ENCODE measurements around the gene SLC23A3. TPM values are rescaled to one million over a fixed set of nuclear protein-coding genes. Genes with fewer than 3 reads are reported as not detected.

The SLC23A3 gene
- polyA plus RNA-seq, 6 donors from 2014 or later, result 0.18 to 0.24 TPM; not detected in 4

DNA sequence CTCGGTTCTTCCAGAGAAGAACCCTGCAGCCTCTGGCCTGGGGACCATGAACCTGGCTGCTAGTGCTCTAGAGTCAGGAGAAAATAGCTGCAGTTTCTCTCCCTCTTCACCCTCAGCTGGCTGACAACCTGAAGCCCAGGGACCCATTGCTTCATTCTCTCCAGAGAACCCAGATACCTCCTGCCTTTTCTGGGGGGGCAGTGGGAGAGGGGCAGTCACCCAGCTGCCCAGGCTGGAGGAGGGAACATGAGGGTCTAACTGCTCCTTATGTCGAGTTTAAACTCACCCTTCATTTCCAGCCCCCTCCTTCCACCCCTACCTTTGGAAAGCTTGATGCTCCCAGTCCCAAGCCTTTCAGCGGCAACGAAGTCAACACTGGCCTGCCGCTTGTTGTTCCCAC is 29.1 kb upstream of the SLC23A3 start:
- ATAC-seq (ENCODE audit: low read depth in 2 of 2) (no peak), DNase-seq (no peak)
- H3K27me3 Mint-ChIP-seq, result peaks cover 5 to 19% (median 17%) of the 10 kb centered on the region in 3 donors
- H3K36me3 Mint-ChIP-seq, result no peaks in the 10 kb centered on the region
- no peak overlapping the region for H3K27ac Mint-ChIP-seq
- no peaks in the 10 kb centered on the region for H3K9me3 Mint-ChIP-seq
- H3K4me1 Mint-ChIP-seq, result peaks cover 0 to 3% (median 0%) of the 10 kb centered on the region in 3 donors
- H3K4me3 Mint-ChIP-seq, result no peak overlapping the region

DNA sequence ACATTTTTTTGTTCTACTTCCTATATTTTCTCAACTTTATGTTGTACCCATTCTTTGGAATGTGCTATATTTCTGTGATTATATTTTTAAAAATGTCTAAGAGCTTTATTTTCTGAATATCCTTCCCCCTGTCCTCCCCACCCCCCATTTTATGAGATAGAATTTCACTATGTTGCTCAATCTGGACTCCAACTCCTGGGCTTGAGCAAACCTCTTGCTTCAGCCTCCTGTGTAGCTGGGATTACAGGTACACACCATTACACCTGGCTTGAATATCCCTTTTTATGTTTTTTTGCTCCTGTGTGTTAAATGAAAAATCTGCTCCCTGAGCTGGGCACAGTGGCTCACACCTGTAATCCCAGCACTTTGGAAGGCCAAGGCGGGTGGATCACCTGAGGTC is 27.6 kb upstream of the SLC23A3 start:
- H3K27me3 Mint-ChIP-seq, result peaks cover 5 to 19% (median 17%) of the 10 kb centered on the region in 3 donors
- H3K4me3 Mint-ChIP-seq, result no peak overlapping the region
- DNase-seq (no peak), ATAC-seq (ENCODE audit: low read depth in 2 of 2) (no peak)
- H3K27ac Mint-ChIP-seq, result no peak overlapping the region
- no peaks in the 10 kb centered on the region for H3K9me3 Mint-ChIP-seq
- peaks cover 0 to 3% (median 0%) of the 10 kb centered on the region in 3 donors for H3K4me1 Mint-ChIP-seq
- H3K36me3 Mint-ChIP-seq, result no peaks in the 10 kb centered on the region

DNA sequence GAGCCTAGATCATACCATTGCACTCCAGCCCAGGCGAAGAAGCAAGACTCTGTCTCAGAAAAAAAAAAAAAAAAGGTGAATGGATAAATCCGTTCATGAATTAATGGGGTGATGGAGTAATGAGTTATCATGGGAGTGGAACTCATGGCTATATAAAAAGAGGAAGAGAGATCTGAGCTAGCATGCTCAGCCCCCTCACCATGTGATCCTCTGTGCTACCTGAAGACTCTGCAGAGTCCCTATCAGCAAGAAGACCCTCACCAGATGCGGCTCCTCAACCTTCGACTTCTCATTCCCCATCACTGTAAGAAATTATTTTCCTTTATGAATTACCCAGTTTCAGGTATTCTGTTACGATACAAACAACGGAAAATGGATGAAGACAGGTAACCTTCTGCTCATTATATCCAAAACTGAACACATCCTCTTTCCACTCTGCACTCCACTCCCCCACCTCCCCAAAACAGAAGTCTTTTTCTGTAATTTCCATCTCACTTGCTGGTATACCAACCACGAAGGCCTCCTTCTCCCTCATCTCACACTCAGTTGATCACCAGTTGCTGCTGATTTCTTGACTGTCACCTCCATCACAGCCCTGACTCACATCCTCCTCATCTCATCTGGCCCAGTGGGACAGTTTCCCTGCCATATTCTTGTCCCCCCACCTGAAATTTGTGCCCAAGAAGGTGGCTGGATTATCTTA is 17.1 kb upstream of the SLC23A3 start:
- H3K4me1 Mint-ChIP-seq, result peaks cover 11 to 21% (median 13%) of the 10 kb centered on the region in 3 donors
- H3K27me3 Mint-ChIP-seq, result no peaks in the 10 kb centered on the region
- H3K36me3 Mint-ChIP-seq, result peaks cover 0 to 5% of the 10 kb centered on the region in 2 donors
- DNase-seq (no peak), ATAC-seq (ENCODE audit: low read depth in 2 of 2) (peak; percentile 58 to 79)
- H3K27ac Mint-ChIP-seq, result peak overlapping the region; percentile 18 to 91 (median 56)
- H3K9me3 Mint-ChIP-seq, result no peaks in the 10 kb centered on the region
- H3K4me3 Mint-ChIP-seq, result peak overlapping the region in 1 of 8 donors; percentile 53

DNA sequence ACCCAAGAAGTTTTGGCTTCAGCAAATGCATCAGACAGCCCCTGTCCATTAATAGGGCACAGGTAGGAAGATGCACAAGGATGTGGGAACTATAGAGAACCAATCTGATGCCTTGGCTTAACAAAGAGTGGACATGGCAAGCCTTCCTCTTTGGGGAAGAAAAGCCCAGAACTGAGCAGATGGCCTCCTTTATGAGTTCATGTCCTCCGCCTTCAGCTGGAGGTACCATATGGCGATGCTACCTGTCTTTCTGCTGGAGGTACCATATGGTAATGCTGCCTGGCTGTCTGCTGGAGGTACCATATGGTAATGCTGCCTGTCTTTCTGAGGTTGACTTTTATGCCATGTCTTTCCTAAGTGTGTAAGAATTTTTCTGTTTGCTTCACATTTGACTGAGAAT is 14.3 kb upstream of the SLC23A3 start:
- Mint-ChIP-seq H3K36me3 (peaks cover 10 to 15% of the 10 kb centered on the region in 2 donors), H3K27me3 (no peaks in the 10 kb centered on the region), H3K4me1 (peaks cover 26 to 32% (median 26%) of the 10 kb centered on the region in 3 donors), H3K27ac (peak overlapping the region in 4 of 6 donors; percentile 5 to 79 (median 42)), H3K9me3 (no peaks in the 10 kb centered on the region), H3K4me3 (peak overlapping the region in 1 of 8 donors; percentile 33)
- DNase-seq (no peak), ATAC-seq (ENCODE audit: low read depth in 2 of 2) (no peak)

DNA sequence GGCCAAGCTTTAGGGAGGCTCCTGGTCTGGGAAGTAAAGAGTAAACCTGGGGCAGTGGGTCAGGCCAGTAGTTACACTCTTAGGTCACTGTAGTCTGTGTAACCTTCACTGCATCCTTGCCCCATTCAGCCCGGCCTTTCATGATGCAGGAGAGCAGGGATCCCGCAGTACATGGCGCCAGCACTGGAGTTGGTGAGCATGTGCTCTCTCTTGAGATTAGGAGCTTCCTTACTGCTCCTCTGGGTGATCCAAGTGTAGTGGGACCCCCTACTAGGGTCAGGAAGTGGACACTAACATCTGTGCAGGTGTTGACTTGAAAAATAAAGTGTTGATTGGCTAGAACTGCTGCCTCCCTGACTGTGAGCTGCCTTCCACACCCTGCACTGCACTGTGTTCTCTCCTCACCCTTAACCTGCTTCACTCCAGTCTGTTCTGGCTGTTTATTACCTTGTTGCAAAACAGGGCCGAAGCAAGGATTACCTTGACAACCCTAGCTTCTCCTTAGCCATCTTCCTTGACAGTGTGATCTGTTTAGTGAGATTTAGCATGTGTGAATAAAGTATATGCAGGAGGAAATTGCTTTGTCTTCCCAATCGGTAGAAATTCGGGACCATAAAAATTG is 13.4 kb upstream of the SLC23A3 start:
- Mint-ChIP-seq H3K4me1 (peaks cover 31 to 38% (median 32%) of the 10 kb centered on the region in 3 donors), H3K27me3 (no peaks in the 10 kb centered on the region), H3K36me3 (peaks cover 10 to 15% of the 10 kb centered on the region in 2 donors), H3K27ac (peak overlapping the region in 3 of 6 donors; percentile 9 to 71 (median 32)), H3K4me3 (peak overlapping the region in 1 of 8 donors; percentile 12), H3K9me3 (no peaks in the 10 kb centered on the region)
- DNase-seq (no peak), ATAC-seq (ENCODE audit: low read depth in 2 of 2) (no peak)

DNA sequence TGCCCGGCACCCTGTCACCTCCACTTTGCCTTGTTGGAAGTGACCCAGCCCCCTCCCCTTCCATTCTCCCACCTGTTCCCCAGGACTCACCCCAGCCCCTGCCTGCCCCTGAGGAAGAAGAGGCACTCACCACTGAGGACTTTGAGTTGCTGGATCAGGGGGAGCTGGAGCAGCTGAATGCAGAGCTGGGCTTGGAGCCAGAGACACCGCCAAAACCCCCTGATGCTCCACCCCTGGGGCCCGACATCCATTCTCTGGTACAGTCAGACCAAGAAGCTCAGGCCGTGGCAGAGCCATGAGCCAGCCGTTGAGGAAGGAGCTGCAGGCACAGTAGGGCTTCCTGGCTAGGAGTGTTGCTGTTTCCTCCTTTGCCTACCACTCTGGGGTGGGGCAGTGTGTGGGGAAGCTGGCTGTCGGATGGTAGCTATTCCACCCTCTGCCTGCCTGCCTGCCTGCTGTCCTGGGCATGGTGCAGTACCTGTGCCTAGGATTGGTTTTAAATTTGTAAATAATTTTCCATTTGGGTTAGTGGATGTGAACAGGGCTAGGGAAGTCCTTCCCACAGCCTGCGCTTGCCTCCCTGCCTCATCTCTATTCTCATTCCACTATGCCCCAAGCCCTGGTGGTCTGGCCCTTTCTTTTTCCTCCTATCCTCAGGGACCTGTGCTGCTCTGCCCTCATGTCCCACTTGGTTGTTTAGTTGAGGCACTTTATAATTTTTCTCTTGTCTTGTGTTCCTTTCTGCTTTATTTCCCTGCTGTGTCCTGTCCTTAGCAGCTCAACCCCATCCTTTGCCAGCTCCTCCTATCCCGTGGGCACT is 12.7 kb upstream of the SLC23A3 start:
- H3K4me3 Mint-ChIP-seq, result peak overlapping the region in 1 of 8 donors; percentile 12
- no peaks in the 10 kb centered on the region for H3K27me3 Mint-ChIP-seq
- peak overlapping the region in 2 of 6 donors; percentile 9 to 71 for H3K27ac Mint-ChIP-seq
- no peaks in the 10 kb centered on the region for H3K9me3 Mint-ChIP-seq
- DNase-seq, result no peak
- peaks cover 33 to 40% (median 36%) of the 10 kb centered on the region in 3 donors for H3K4me1 Mint-ChIP-seq
- peaks cover 10 to 15% of the 10 kb centered on the region in 2 donors for H3K36me3 Mint-ChIP-seq
- no peak for ATAC-seq (ENCODE audit: low read depth in 2 of 2)

DNA sequence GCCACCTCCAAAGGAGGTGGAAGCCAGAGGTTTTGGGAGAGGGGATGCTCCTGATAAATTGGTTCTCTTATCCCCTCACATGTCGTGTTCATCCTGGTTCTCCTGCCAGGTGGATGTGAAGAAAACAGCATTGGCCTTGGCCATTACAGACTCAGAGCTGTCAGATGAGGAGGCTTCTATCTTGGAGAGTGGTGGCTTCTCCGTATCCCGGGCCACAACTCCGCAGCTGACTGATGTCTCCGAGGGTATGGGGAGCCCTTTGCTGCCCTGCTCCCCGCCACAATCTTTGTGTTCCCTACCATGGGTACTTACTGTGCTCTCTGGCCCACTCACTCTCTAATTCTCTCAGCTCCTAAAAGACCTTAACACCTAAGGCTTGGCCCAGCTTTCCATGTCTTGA is 11.7 kb upstream of the SLC23A3 start:
- ATAC-seq (ENCODE audit: low read depth in 2 of 2) (no peak), DNase-seq (no peak)
- H3K36me3 Mint-ChIP-seq, result peaks cover 10 to 15% of the 10 kb centered on the region in 2 donors
- peak overlapping the region in 1 of 6 donors; percentile 85 for H3K27ac Mint-ChIP-seq
- H3K4me3 Mint-ChIP-seq, result peak overlapping the region in 2 of 8 donors; percentile 5 to 73
- H3K9me3 Mint-ChIP-seq, result no peaks in the 10 kb centered on the region
- peaks cover 32 to 36% (median 32%) of the 10 kb centered on the region in 3 donors for H3K4me1 Mint-ChIP-seq
- H3K27me3 Mint-ChIP-seq, result no peaks in the 10 kb centered on the region

DNA sequence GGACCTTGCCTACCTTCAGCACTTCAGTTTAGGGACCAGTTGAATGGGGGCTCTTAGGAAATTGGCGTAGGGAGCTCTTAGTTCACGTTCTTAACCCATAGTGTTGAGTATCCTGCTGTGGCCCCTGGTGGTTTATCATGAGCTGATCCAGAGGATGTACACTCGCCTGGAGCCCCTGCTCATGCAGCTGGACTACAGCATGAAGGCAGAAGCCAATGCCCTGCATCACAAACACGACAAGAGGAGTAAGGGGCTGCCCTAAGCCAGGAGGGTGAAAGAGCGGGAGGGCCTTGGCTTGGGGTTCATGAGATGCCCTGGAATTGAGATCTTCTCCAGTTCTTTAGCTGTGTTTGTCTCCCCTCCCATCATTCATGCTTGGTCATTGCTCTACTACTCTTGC is 11.1 kb upstream of the SLC23A3 start:
- no peaks in the 10 kb centered on the region for H3K9me3 Mint-ChIP-seq
- peaks cover 31 to 38% (median 35%) of the 10 kb centered on the region in 3 donors for H3K4me1 Mint-ChIP-seq
- no peaks in the 10 kb centered on the region for H3K27me3 Mint-ChIP-seq
- ATAC-seq (ENCODE audit: low read depth in 2 of 2) (no peak), DNase-seq (no peak)
- peaks cover 10 to 15% of the 10 kb centered on the region in 2 donors for H3K36me3 Mint-ChIP-seq
- peak overlapping the region in 3 of 8 donors; percentile 17 to 99 (median 62) for H3K4me3 Mint-ChIP-seq
- peak overlapping the region in 3 of 6 donors; percentile 21 to 83 (median 49) for H3K27ac Mint-ChIP-seq

DNA sequence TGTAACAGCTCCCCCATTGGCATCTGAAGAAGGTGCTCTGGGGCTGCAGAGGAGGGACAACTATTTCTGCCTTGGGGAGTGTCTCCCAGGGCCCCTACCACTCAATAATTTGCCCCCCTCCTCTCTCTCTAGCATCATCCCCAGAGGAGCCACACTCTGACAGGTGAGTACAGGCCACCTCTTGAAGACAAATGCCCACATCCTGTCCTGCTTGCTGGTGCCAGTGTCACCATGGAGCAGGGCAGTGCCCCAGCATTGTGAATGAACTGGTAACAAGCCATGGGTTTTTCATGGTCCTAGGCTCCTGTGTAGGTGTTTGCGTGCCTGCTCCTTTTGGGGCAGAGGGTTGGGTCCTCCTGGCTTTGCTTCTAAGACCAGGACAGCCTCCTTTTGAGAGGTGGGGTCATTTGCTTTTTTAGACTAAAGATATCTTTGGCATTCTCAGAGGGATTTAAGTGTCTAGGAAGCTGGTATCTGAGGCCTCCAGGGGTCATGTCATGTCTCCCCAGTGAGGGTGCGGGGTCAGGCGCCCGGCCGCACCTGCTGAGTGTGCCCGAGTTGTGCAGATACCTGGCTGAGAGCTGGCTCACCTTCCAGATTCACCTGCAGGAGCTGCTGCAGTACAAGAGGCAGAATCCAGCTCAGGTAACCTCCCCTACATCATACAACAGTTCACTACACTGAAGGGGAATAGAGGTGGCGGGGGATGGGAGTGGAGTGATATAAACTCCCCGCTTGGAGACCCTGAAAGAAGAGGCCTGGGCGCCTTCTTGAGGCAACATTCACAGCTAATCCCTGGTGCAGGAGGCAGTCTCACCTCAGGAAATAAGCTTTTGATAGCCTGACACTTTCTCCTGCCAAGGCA is 10.0 kb upstream of the SLC23A3 start:
- Mint-ChIP-seq H3K27ac (peak overlapping the region in 3 of 6 donors; percentile 34 to 67 (median 53)), H3K4me1 (peaks cover 33 to 49% (median 39%) of the 10 kb centered on the region in 3 donors), H3K36me3 (peaks cover 10 to 15% of the 10 kb centered on the region in 2 donors), H3K4me3 (peak overlapping the region in 7 of 8 donors; percentile 41 to 99 (median 93)), H3K27me3 (no peaks in the 10 kb centered on the region), H3K9me3 (no peaks in the 10 kb centered on the region)
- no peak for ATAC-seq (ENCODE audit: low read depth in 2 of 2)
- DNase-seq, result no peak

DNA sequence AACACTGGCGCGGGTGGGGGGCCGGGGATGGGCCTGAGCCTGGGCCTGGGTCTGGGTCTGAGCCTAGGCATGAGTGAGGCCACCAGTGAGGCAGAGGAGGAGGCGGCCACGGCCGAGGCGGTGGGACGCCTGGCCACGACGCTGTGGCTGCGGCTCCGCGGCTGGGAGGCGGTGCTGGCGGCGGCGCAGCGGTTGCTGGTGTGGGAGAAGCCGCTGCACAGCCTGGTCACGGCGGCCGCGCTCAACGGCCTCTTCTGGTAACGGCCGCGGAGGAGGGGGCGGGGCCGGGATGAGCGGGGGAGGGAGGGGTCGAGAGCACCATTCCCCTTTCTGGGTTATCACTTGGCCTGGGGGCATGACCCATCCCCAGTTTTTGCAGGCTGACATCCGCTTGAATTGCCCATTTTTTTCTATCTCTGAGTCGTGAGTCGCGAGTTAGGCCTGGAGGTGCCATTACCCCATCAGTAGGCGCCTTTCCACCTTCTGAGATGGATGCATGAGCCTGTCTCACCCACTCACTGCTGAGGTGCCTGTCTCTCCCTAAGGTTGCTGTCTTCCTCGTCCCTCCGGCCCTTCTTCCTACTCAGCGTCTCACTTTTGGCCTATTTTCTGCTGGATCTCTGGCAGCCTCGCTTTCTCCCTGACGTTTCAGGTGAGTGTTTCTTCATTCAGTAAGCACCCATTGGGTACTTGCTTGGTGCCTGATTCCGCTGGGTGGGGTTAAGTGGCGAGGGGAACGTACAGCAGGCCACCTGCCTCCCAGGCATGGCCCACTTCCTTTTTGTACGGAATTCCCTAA is 8.7 kb upstream of the SLC23A3 start:
- DNase-seq (no peak), ATAC-seq (ENCODE audit: low read depth in 2 of 2) (no peak)
- Mint-ChIP-seq H3K9me3 (no peaks in the 10 kb centered on the region), H3K4me3 (peak overlapping the region; percentile 82 to 99 (median 95)), H3K36me3 (peaks cover 15 to 28% of the 10 kb centered on the region in 2 donors), H3K4me1 (peaks cover 44 to 60% (median 50%) of the 10 kb centered on the region in 3 donors), H3K27ac (peak overlapping the region; percentile 86 to 99 (median 91)), H3K27me3 (no peaks in the 10 kb centered on the region)

DNA sequence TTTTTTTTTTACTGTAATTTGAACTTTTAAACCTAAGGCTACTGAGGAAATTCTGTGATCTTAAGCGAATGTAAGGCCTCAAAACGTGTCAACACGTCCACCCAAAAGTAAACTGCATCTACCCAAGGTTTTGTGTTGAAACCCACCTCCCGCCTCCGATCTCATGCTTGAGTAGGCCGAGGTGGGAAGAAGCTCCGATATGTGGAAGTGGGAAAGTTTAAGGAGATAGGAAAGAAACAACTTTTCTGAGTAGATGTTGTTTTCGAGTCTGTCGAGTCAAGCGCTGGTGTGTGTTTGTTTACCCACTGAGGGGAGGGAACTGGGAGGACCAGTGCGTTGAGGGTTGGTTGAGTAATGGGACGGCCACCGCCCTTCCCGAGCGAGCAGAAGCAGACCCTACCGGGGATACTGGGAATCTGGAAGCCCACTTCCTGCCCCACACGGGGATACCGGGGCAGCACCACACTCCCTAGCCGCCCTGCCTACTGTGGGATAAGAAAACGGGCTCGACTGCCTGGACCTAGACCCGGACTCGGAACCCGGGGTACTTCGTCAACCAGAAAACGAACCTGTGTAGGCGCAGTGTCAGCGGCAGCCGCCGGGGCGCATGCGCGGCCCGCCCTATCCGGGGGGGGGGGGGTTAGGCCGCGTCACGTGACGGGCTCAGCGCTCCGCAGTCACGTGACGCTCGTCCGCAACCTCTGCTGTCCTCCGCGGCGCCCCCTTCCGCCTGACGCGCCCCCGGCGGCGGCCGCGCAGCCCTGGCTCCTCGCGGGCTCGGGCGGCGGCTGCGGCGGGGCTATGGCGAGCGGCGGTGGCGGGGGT is 7.9 kb upstream of the SLC23A3 start, which contains the start of gene RETREG2:
Gene RETREG2 (plus strand): TSS at position 724 of the 825 bp plus-strand sequence. CDS start 78 bp downstream, at position 802.
- H3K4me1 Mint-ChIP-seq, result peaks cover 42 to 59% (median 50%) of the 10 kb centered on the region in 3 donors
- ATAC-seq (ENCODE audit: low read depth in 2 of 2) (peak; percentile 38 to 42), DNase-seq (peak; percentile 84)
- H3K9me3 Mint-ChIP-seq, result no peaks in the 10 kb centered on the region
- H3K27ac Mint-ChIP-seq, result peak within 1 kb of the TSS; percentile 99 to 100 (median 100)
- peaks cover 12 to 28% of the 10 kb centered on the region in 2 donors for H3K36me3 Mint-ChIP-seq
- H3K4me3 Mint-ChIP-seq, result peak within 1 kb of the TSS; percentile 96 to 99 (median 98)
- no peaks in the 10 kb centered on the region for H3K27me3 Mint-ChIP-seq
